ENCODE results near the gene PKD2L1.

The PKD2L1 gene

DNA sequence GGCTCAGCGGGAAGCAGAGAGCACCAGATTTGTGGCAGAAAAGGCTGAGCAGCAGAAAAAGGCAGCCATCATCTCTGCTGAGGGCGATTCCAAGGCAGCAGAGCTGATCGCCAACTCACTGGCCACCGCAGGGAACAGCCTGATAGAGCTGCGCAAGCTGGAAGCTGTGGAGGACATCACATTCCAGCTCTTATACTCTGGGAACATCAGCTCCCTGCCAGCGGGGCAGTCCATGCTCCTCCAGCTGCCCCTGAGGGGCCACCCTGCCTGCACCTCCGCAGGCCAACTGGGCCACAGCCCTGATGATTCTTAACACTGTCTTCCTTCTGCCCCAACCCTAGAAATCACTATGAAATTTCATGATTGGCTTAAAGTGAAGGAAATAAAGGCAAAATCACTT lies 81.2 kb downstream of the PKD2L1 start:
- Histone ChIP-seq H3K4me1 (ENCODE audit: control insufficient read depth, insufficient read depth, low read length, poor library complexity, severe bottlenecking) (no peaks in the 10 kb centered on the region), H3K9me3 (ENCODE audit: control insufficient read depth, low read length) (no peaks in the 10 kb centered on the region), H3K36me3 (ENCODE audit: control insufficient read depth, insufficient read depth, low read length) (peaks cover 63% of the 10 kb centered on the region), H3K4me3 (ENCODE audit: insufficient read depth, low read depth, low read length, poor library complexity, severe bottlenecking) (no peak overlapping the region), H3K27ac (ENCODE audit: insufficient read depth, low read length, poor library complexity, severe bottlenecking) (no peak overlapping the region), H3K27me3 (replicated peaks; ENCODE audit: control insufficient read depth, insufficient read depth, low read length, poor library complexity, severe bottlenecking) (no peaks in the 10 kb centered on the region)
- no peak for DNase-seq

DNA sequence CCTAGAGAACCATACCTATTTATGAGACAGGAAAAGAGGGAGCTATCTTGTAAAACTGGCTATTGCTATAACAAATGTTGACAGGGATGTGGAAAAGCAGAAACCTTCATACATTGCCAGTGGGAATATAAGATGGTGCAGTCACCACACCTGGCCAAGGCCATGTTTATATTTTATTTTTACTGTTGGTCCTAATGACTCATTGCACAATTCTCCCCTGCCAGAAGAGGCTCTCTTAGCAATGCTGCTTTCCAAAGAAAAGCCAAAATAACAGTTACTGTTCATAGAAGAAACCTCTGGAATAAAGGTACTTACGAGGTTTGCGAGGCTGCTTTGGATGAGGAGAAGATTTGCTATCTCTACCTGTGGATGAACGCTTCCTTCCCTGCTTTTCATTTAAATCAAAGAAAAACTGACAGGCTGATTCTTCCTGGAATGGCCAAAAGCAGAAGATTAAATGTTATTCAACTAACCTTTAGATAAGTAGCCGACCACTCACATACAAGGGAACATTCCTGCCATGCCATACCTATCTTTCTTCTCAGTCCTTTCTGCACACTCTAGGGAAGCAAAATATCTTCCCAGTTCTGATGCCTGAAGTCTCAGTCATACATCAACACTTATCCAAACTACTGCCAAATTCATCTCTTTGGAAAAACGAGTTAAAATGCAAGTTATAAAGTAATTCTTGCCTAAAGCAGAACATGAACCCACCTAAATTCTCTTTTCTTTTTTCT lies 84.4 kb downstream of the PKD2L1 start:
- H3K4me3 ChIP-seq (ENCODE audit: insufficient read depth, low read depth, low read length, poor library complexity, severe bottlenecking) = no peak overlapping the region
- no peaks in the 10 kb centered on the region for H3K4me1 ChIP-seq (ENCODE audit: control insufficient read depth, insufficient read depth, low read length, poor library complexity, severe bottlenecking)
- peaks cover 65% of the 10 kb centered on the region for H3K36me3 ChIP-seq (ENCODE audit: control insufficient read depth, insufficient read depth, low read length)
- no peak overlapping the region for H3K27ac ChIP-seq (ENCODE audit: insufficient read depth, low read length, poor library complexity, severe bottlenecking)
- H3K27me3 ChIP-seq (replicated peaks; ENCODE audit: control insufficient read depth, insufficient read depth, low read length, poor library complexity, severe bottlenecking) = no peaks in the 10 kb centered on the region
- H3K9me3 ChIP-seq (ENCODE audit: control insufficient read depth, low read length) = no peaks in the 10 kb centered on the region
- DNase-seq = no peak

DNA sequence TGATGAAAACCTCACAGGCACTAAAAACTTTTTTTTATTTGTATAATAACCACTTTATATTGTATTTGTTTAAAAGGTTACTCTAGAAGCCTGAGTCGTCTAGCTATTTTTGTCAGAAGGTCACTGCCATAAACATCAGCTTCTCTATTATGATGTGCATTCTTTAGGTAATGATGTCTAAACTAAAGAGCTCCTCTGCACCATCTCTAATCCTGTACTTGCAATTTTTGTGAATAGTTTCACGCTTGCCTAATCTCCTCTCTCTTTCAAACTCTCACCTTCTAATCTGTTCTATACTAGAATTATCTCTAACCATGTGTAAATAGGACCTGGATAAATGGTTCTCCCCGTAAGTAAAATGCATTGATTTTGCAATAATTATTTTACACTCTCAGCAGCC lies 90.2 kb downstream of the PKD2L1 start:
- peaks cover 64% of the 10 kb centered on the region for H3K36me3 ChIP-seq (ENCODE audit: control insufficient read depth, insufficient read depth, low read length)
- DNase-seq = no peak
- no peaks in the 10 kb centered on the region for H3K9me3 ChIP-seq (ENCODE audit: control insufficient read depth, low read length)
- H3K27me3 ChIP-seq (replicated peaks; ENCODE audit: control insufficient read depth, insufficient read depth, low read length, poor library complexity, severe bottlenecking) = no peaks in the 10 kb centered on the region
- no peak overlapping the region for H3K27ac ChIP-seq (ENCODE audit: insufficient read depth, low read length, poor library complexity, severe bottlenecking)
- no peaks in the 10 kb centered on the region for H3K4me1 ChIP-seq (ENCODE audit: control insufficient read depth, insufficient read depth, low read length, poor library complexity, severe bottlenecking)
- H3K4me3 ChIP-seq (ENCODE audit: insufficient read depth, low read depth, low read length, poor library complexity, severe bottlenecking) = no peak overlapping the region

DNA sequence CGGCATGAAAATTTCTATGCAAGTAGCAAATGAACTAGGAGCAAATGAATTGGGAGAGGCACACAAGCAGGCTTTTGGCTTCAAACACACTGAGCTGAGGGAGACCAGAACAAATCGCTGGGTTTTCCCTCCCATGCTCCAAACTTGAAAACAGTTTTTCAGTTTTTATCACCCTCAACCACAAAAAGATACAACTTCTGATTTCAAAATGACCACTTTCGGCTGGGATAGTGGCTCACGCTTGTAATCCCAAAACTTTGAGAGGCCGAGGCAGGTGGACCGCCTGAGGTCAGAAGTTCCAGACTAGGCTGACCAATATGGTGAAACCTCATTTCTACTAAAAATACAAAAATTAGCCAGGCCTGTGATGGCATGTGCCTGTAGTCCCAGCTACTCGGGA lies 91.6 kb downstream of the PKD2L1 start:
- Histone ChIP-seq H3K4me1 (ENCODE audit: control insufficient read depth, insufficient read depth, low read length, poor library complexity, severe bottlenecking) (no peaks in the 10 kb centered on the region), H3K27ac (ENCODE audit: insufficient read depth, low read length, poor library complexity, severe bottlenecking) (no peak overlapping the region), H3K36me3 (ENCODE audit: control insufficient read depth, insufficient read depth, low read length) (peaks cover 66% of the 10 kb centered on the region), H3K27me3 (replicated peaks; ENCODE audit: control insufficient read depth, insufficient read depth, low read length, poor library complexity, severe bottlenecking) (no peaks in the 10 kb centered on the region), H3K4me3 (ENCODE audit: insufficient read depth, low read depth, low read length, poor library complexity, severe bottlenecking) (no peak overlapping the region), H3K9me3 (ENCODE audit: control insufficient read depth, low read length) (no peaks in the 10 kb centered on the region)
- DNase-seq = no peak
